GM13977 (cell line): ENCODE data around the gene MED6.

Experiments used
- DNase-seq: peaks from one replicate; pipeline ENCODE4 v3.0.0; 2012; ENCODE audit warnings: low spot score
- CTCF ChIP-seq: IDR thresholded peaks from 2 replicates; pipeline ENCODE4 v1.5.1; 2012; ENCODE audit warnings: mild to moderate bottlenecking, control low read depth; ENCODE audit not compliant: insufficient read depth; ENCODE audit errors: extremely low read depth, missing control alignments
- in situ Hi-C: fragments of 300-500 bp; cut with MboI; formaldehyde crosslinking; loops from one replicate; pipeline ENCODE4 v1.12.0; 2022; ENCODE audit warnings: low sequenced_read_pairs, low pct_unique_long_range_greater_than_20kb, mixed read lengths, inconsistent platforms; ENCODE audit not compliant: unreplicated experiment

Gene MED6

DNA sequence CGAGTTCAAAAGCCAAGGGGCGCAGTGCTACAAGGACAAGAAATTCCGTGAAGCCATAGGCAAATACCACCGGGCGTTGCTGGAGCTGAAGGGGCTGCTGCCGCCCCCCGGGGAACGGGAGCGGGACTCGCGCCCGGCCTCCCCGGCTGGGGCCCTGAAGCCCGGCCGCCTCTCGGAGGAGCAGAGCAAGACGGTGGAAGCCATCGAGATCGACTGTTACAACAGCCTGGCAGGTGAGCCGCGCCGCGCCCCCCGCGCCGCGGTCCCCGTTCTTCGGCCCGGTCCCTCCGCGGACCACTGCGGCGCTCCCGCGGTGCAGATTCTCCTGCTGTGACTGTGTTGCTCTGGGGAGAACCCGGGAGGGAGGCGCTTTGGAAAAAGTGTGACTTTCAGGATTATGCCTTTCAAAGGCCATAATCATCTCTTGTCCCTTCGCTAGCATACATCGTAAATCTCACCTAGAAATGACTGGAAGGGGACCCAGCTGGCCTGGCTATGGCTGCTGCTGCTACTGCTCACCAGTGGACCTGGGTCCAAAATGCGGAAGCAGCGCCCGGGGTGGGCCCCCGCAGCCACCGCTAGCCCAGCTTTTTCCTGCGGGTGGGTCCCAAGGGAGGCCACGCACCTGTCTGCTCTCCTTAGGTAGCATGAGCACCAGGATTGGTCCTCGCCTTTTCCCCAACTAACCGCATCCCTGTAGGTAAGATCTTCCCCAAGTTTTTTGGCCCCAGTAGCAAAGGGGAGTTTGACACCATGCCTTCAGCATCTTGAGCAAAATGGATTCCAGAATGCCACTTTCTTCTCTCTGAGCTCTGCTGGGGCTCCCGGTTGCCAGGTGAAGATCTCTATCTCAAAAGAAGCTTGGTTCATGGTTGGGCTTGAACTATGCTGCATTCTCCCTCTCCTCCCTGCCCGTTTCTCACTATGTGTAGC, 42.1 kb upstream of the MED6 start:
- in situ Hi-C loops: no loop called here
- no peak for TF ChIP-seq CTCF
- peak; percentile 63 for DNase-seq

- no peak for TF ChIP-seq CTCF
- in situ Hi-C loops: no loop called here
Measured at GRCh38 chr14:70641548-70642302, 41.3 kb upstream of the MED6 start, which contains the start of gene TTC9. TSS of gene TTC9 (plus strand) at chr14:70641916. CDS start at chr14:70642130, 214 bp downstream.

GRCh38 chr14:70640938-70641547, 40.6 kb upstream of the MED6 start:
- peak; percentile 6 for TF ChIP-seq CTCF
- DNase-seq: peak; percentile 78
- in situ Hi-C loops: no loop called here

More at GRCh38 chr14:70641548-70642302, 41.3 kb upstream of the MED6 start, which contains the start of gene TTC9:
- peak; percentile 68 for DNase-seq

DNA sequence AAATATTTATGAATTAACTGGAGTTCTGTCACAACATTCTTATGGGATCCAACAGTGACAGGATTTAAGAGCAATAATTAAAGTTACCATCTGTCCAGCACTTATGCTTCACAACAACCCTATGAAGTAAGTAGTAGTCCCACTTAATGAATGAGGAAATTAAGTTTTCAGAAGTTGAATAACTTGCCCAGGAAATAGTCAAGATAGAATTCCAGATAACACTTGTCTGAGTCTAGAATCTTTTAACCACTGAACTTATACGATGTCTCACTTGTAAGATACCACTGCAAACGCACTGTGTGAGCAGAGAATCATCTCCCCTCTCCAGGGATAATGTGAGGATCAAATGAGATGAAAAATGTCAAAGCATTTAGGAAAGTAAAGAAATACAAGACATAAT, 38.0 kb upstream of the MED6 start:
- in situ Hi-C loops: no loop called here
- TF ChIP-seq CTCF: no peak
- DNase-seq: no peak

DNA sequence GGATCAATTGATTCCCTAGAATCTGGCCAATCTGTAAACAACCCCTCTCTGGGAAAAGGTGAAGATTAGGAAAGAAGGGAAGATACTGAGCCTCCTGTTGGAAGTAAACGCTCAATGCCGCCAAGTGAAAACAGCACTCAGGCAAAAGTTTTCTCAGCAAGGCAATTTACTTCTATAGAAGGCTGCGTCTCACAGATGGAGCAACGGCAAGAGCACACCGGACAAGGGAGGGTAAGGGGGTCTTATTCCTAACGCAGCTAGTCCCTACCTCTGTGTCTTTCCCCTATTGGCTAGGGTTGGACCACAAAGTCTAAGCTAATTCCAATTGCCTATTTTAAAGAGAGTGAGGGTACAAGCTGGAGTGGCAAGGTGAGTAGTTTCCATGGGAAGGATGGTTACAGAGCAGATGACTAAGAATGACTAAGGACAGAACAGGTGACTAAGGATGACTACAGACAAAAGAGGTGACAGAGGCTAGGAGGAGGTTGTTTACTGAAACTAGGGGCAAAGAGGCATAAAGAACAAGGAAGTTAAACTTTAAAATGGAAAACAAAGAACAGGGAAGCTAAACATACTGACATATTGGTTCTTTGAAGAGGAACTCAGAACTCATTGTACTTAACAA, 35.6 kb upstream of the MED6 start:
- in situ Hi-C loops: no loop called here

More for the DNA sequence above, 35.6 kb upstream of the MED6 start:
- TF ChIP-seq CTCF: no peak
- no peak for DNase-seq
